AG04449 (cell line): ENCODE data around the gene FHIT.

Experiments
- CTCF ChIA-PET: fragments of 350-600 bp; formaldehyde crosslinking; extraction: SDS; loops from one replicate; lab custom pipeline; 2021; ENCODE audit warnings: antibody characterized with exemption; lab: Yijun Ruan, JAX
- POLR2A ChIA-PET: fragments of 400-600, 350-600 bp; formaldehyde crosslinking; extraction: SDS; loops from one replicate; lab custom pipeline; 2020; ENCODE audit warnings: antibody characterized with exemption, inconsistent platforms; lab: Yijun Ruan, JAX
- DNase-seq: peaks from one replicate; pipeline ENCODE4 v3.0.0-alpha.2; 2010; ENCODE audit warnings: low read depth, low spot score
- H3K4me3 ChIP-seq: 2 replicates; pipeline ENCODE4 v1.5.1; 2011; ENCODE audit warnings: low read depth, mild to moderate bottlenecking, control low read depth, low read length
- TF ChIP-seq, protein P1 (sequence below): IDR thresholded peaks from one replicate; pipeline ENCODE4 v1.5.1; 2011; ENCODE audit warnings: mild to moderate bottlenecking, moderate library complexity, low read length, control low read depth, inconsistent platforms; ENCODE audit not compliant: insufficient read depth; ENCODE audit errors: missing control alignments

The FHIT gene

DNA sequence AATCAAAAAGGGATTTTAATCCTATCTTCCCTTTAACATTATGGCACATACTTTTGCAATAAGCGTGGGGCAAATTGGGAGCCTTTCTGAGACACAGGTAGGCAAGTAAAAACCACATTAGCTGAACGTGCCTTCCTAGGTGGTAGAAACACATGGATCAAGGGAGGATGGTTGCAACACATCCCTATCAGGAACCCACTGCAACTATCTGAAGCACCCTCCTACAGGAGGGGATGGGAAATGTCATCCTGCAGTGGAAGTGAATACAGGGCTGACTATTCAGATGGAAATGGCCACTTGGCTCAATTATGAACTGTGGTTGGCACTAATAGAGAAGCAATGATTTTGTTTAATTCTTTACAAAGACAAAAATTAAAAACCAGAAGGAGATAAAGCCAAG, 826.3 kb downstream of the FHIT start:
- POLR2A ChIA-PET = no interaction called here
- TF ChIP-seq, protein P1, sequence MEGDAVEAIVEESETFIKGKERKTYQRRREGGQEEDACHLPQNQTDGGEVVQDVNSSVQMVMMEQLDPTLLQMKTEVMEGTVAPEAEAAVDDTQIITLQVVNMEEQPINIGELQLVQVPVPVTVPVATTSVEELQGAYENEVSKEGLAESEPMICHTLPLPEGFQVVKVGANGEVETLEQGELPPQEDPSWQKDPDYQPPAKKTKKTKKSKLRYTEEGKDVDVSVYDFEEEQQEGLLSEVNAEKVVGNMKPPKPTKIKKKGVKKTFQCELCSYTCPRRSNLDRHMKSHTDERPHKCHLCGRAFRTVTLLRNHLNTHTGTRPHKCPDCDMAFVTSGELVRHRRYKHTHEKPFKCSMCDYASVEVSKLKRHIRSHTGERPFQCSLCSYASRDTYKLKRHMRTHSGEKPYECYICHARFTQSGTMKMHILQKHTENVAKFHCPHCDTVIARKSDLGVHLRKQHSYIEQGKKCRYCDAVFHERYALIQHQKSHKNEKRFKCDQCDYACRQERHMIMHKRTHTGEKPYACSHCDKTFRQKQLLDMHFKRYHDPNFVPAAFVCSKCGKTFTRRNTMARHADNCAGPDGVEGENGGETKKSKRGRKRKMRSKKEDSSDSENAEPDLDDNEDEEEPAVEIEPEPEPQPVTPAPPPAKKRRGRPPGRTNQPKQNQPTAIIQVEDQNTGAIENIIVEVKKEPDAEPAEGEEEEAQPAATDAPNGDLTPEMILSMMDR = no peak
- H3K4me3 ChIP-seq = no peak overlapping the region
- DNase-seq = no peak
- CTCF ChIA-PET = no interaction called here

DNA sequence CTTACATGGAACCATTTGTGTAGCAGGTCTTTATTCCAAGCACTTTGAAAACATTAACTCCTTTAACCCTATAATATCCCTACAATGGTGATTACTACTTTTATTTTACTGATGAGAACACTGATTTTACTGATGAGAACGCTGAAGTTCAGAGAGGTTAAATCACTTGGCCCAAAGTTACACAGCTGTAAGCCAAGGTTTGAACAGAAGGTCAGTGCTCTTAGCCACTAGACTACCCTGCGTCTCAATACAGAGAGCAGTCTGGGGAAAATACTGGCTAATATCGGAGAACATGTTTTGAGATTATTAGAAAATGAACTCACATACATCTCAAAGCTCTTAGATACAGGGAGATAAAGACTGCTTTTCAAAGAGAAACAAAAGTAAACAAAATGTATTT, 827.2 kb downstream of the FHIT start:
- POLR2A ChIA-PET = no interaction called here
- CTCF ChIA-PET = no interaction called here
- TF ChIP-seq, protein P1 = no peak

DNA sequence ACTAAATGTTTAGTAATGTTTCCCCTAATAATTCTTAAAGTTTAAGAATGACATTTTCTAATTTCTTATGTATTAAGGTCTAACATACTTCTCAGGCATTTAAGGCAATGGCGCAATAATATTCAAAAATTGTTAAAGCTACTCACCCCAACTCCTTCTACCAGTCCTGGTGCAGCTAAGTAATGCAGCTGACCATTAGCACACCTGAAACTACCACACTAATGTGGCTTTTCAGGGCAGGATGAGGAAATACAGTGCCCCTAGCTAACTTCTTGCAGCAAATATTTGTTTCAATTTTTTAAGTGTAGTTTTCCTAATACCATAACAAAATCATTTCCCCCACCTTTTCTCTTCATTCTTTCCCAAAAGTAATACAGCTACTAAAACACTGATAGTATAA, 827.7 kb downstream of the FHIT start:
- TF ChIP-seq, protein P1 = no peak
- DNase-seq = no peak
- ChIA-PET POLR2A (no interaction called here), CTCF (no interaction called here)
- H3K4me3 ChIP-seq = no peak overlapping the region

More for the DNA sequence above, 827.2 kb downstream of the FHIT start:
- H3K4me3 ChIP-seq = no peak overlapping the region
- no peak for DNase-seq

DNA sequence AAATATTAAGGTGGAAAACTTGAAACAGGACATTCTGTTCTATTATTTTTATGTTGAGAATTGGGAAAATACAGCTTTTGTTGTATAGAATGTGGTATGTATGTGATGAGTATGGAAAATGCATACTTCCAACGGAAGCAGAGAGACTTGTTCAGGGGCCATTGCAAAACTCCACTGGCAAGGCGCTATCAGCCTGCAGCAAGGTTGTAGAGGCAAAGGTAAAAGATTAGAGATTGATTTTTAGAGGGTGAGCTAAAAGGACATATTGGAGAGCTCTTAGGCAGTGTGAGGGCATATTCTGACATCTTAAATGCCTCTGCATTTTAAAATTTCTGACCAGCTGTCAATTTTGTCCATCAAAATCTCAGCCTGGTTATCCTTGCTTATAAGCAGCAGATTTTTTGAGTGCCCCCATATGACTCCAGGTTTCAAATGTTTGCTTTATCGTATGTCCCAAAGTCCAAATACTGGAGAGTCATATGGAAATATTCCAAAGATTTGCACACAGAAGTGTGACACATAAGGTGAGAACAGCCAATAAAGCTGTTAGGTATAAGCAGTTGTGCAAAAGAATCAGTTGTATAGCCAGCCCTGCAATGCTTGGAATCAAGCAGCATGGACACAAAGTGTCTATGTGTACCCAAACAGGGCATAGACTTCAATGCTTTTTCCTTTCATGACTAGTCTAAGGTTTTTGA, 829.4 kb downstream of the FHIT start:
- ChIA-PET POLR2A (no interaction called here), CTCF (interaction anchor here (1.3 kb wide), 1 partner anchor 9 kb away, joined by 3 read pairs; no protein-coding TSS in a partner anchor)
- TF ChIP-seq, protein P1 = no peak
- DNase-seq = no peak
- H3K4me3 ChIP-seq = no peak overlapping the region

DNA sequence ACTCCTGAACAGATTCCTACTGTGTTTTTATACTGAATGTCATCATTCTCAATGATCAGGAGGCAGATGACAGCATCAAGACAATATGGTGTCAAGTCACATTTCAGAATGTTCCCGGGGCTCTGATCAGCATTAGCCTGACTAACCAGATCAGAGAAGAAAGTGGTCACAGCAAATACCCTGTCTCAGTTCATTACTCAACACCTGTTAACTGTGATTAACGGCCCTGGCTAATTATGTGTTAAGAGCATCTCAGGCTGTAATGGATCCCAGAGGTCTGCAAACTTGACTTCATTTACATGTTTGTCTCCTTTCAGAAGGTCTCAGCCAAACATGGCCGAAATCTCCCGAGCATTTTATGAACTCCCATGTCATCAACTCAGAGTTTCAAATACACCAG, 833.7 kb downstream of the FHIT start:
- ChIA-PET CTCF (no interaction called here), POLR2A (no interaction called here)
- H3K4me3 ChIP-seq = no peak overlapping the region
- no peak for DNase-seq
- TF ChIP-seq, protein P1 = no peak

DNA sequence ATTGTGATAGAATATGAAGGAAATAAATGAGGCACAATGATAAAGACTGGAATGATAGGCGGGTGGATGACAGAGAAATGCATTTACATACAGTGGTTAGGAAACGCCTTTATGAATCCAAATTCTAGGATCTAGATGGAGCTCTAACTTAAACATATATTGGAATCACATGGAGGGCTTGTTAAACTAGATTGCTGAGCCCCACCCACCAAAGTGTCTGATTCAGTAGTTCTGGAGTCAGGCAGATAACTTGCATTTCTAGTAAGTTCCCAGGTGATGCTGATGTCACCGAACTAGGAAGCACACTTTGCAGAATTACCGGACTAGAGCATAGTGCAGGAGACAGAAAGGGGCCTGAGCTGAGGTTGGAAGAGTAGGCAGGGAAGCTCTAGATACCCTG, 837.2 kb downstream of the FHIT start:
- DNase-seq = no peak
- ChIA-PET CTCF (interaction anchor here (0.8 to 1.2 kb wide), 2 partner anchors 14 to 535 kb away, joined by 3 read pairs; no protein-coding TSS in a partner anchor), POLR2A (no interaction called here)
- TF ChIP-seq, protein P1 = no peak
- H3K4me3 ChIP-seq = no peak overlapping the region
